GM10266 (cell line): ENCODE measurements around the gene CLSTN2.

ENCODE experiments used
- DNase-seq: peaks from one replicate; pipeline ENCODE4 v3.0.0; 2012; ENCODE audit errors: extremely low spot score
- CTCF ChIP-seq: IDR thresholded peaks from 2 replicates; pipeline ENCODE4 v1.5.1; 2012; ENCODE audit warnings: mild to moderate bottlenecking, low read depth; ENCODE audit not compliant: control insufficient read depth, insufficient read depth; ENCODE audit errors: missing control alignments

The CLSTN2 gene

GRCh38 chr3:140078940-140079339 lies 144.0 kb downstream of the CLSTN2 start:
- TF ChIP-seq CTCF: no peak
- no peak for DNase-seq

- no peak for TF ChIP-seq CTCF
- no peak for DNase-seq
Observed at GRCh38 chr3:140081887-140082286, 146.9 kb downstream of the CLSTN2 start.

GRCh38 chr3:140085001-140085400 lies 150.0 kb downstream of the CLSTN2 start:
- no peak for DNase-seq
- TF ChIP-seq CTCF: no peak

GRCh38 chr3:140086642-140087041 lies 151.7 kb downstream of the CLSTN2 start:
- DNase-seq: no peak
- TF ChIP-seq CTCF: no peak

GRCh38 chr3:140088058-140088457 lies 153.1 kb downstream of the CLSTN2 start:
- TF ChIP-seq CTCF: no peak
- no peak for DNase-seq

- TF ChIP-seq CTCF: no peak
- no peak for DNase-seq
Observed at GRCh38 chr3:140088513-140088912, 153.5 kb downstream of the CLSTN2 start.

GRCh38 chr3:140089403-140090072 lies 154.6 kb downstream of the CLSTN2 start:
- no peak for DNase-seq
- no peak for TF ChIP-seq CTCF
